HepG2 (cell line): Measurements from ENCODE around the gene GLTPD2. TPM values are rescaled to one million over a fixed set of nuclear protein-coding genes. Genes with fewer than 3 reads are reported as not detected.

Source experiments
- CBX2 ChIP-seq, 2 experiments: fragments of 200-600 bp in 1 of 2; sonication (generic); formaldehyde crosslinking in 1 of 2; IDR thresholded peaks; 2 replicates each; pipeline versions ENCODE4 v1.7.0 to v1.8.1; 2018 to 2022; ENCODE audit warnings: low read depth in 2 of 2, low read length in 1 of 2, mild to moderate bottlenecking in 1 of 2, missing genetic modification reagents in 1 of 2
- CSRNP2 ChIP-seq: sonication (generic); formaldehyde crosslinking; conservative IDR thresholded peaks from 2 replicates; pipeline ENCODE4 v1.8.0; 2022; ENCODE audit warnings: low read depth, missing genetic modification reagents
- EZH2 ChIP-seq: conservative IDR thresholded peaks from 2 replicates; pipeline ENCODE4 v1.6.1; 2012; ENCODE audit warnings: mild to moderate bottlenecking, low read depth, low read length, moderate library complexity
- KAT7 ChIP-seq: IDR thresholded peaks from 2 replicates; pipeline ENCODE4 v1.6.1; 2018; ENCODE audit warnings: borderline replicate concordance, missing compliant biosample characterization
- KIAA2018 ChIP-seq: sonication (generic); formaldehyde crosslinking; IDR thresholded peaks from 2 replicates; pipeline ENCODE4 v1.5.0; 2020; ENCODE audit warnings: mild to moderate bottlenecking, missing genetic modification reagents, borderline replicate concordance
- NR2C2 ChIP-seq: sonication (generic); formaldehyde crosslinking; IDR thresholded peaks from 2 replicates; pipeline ENCODE4 v1.4.0; 2020; ENCODE audit warnings: missing genetic modification reagents, mild to moderate bottlenecking, moderate library complexity, borderline replicate concordance
- POLR2AphosphoS2 ChIP-seq: IDR thresholded peaks from 2 replicates; pipeline ENCODE4 v1.6.1; 2011; ENCODE audit warnings: low read depth, low read length, improper control_type of control experiment
- SRY ChIP-seq: sonication (generic); formaldehyde crosslinking; IDR thresholded peaks from 2 replicates; pipeline ENCODE4 v1.8.0; 2022; ENCODE audit warnings: mild to moderate bottlenecking, missing genetic modification reagents
- UBTF ChIP-seq: sonication (generic); formaldehyde crosslinking; IDR thresholded peaks from 2 replicates; pipeline ENCODE4 v1.4.0; 2020; ENCODE audit warnings: mild to moderate bottlenecking, missing genetic modification reagents
- ZBTB14 ChIP-seq: sonication (generic); formaldehyde crosslinking; IDR thresholded peaks from 2 replicates; pipeline ENCODE4 v1.4.0; 2020; ENCODE audit warnings: missing genetic modification reagents
- ZBTB8A ChIP-seq: sonication (generic); formaldehyde crosslinking; IDR thresholded peaks from 2 replicates; pipeline ENCODE4 v1.4.0; 2020; ENCODE audit warnings: mild to moderate bottlenecking, low read depth, missing genetic modification reagents, borderline replicate concordance
- ZNF205 ChIP-seq: IDR thresholded peaks from 2 replicates; pipeline ENCODE4 v1.6.1; 2018; ENCODE audit warnings: missing biosample characterization, missing genetic modification reagents
- ZNF44 ChIP-seq: sonication (generic); formaldehyde crosslinking; IDR thresholded peaks from 2 replicates; pipeline ENCODE4 v1.5.1; 2020; ENCODE audit warnings: mild to moderate bottlenecking, missing genetic modification reagents
- ZNF576 ChIP-seq: sonication (generic); formaldehyde crosslinking; IDR thresholded peaks from 2 replicates; pipeline ENCODE4 v1.4.0; 2020; ENCODE audit warnings: mild to moderate bottlenecking, missing genetic modification reagents
- polyA plus RNA-seq, 8 experiments: library from polyadenylated mRNA; depleted of rRNA in 3 of 8; stranded (reverse) in 7 of 8; unstranded in 1 of 8; fragments of >200 nt; fragmentation: Illumina TruSeq in 4 of 8; extraction: Trizol in 4 of 8; gene quantifications; 2 replicates each; pipeline versions ENCODE4 v1.2.1 to v1.2.3, GENCODE V29; 2011 to 2016; ENCODE audit warnings: low read depth in 4 of 8, missing spikeins in 1 of 8, mixed read lengths in 1 of 8; ENCODE audit not compliant: insufficient read depth in 1 of 8
- total RNA-seq, 5 experiments: library from RNA; depleted of rRNA; stranded (reverse); fragments of >200 nt; fragmentation: Illumina TruSeq; extraction: Trizol; gene quantifications; 2 replicates each; pipeline ENCODE4 v1.2.3, GENCODE V29; 2016; ENCODE audit warnings: low read depth in 1 of 5

The GLTPD2 gene
- total and polyA plus RNA-seq, 2 of the 13 experiments (the other 11 are each of a cell fraction or from before 2014, with no cell fraction given): 7.5 to 12.9 TPM

GRCh38 chr17:4777969-4778760 lies 10.6 kb upstream of the GLTPD2 start (continued):
- no peak for TF ChIP-seq CBX2 (IDR thresholded peaks at IDR 0.05; ENCODE audit: low read depth, low read length)
- TF ChIP-seq CBX2 (CRISPR knock-in tag; IDR thresholded peaks at IDR 0.05; ENCODE audit: low read depth): no peak
- TF ChIP-seq EZH2: no peak
- TF ChIP-seq SRY (CRISPR knock-in tag): no peak
- TF ChIP-seq POLR2AphosphoS2: no peak
- peak; percentile 95 for TF ChIP-seq ZNF205 (CRISPR knock-in tag)
- TF ChIP-seq ZBTB8A (CRISPR knock-in tag): no peak
- no peak for TF ChIP-seq ZBTB14 (CRISPR knock-in tag)
- TF ChIP-seq UBTF (CRISPR knock-in tag): no peak; the same call in 1 of the 2 replicates
- TF ChIP-seq ZNF44 (CRISPR knock-in tag): no peak
- no peak; the same call in 1 of the 2 replicates for TF ChIP-seq NR2C2 (CRISPR knock-in tag)
- peak; percentile 69; the same call in 1 of the 2 replicates for TF ChIP-seq KAT7
- TF ChIP-seq KIAA2018 (CRISPR knock-in tag): no peak
- no peak for TF ChIP-seq ZNF576
- no peak for TF ChIP-seq CSRNP2 (CRISPR knock-in tag)
